CD4-positive, alpha-beta T cell treated with Interleukin-6 at 100 ng/mL for 8 hours (primary cell): Measurements from ENCODE around the gene TAS2R14.
A peak's percentile ranks its signal among the peaks of the same experiment; 100 is the strongest.

ENCODE experiments used
- DNase-seq: peaks from one replicate; pipeline ENCODE4 v3.0.0-alpha.2; 2020; ENCODE audit warnings: mixed read lengths, low spot score

Gene TAS2R14

DNA sequence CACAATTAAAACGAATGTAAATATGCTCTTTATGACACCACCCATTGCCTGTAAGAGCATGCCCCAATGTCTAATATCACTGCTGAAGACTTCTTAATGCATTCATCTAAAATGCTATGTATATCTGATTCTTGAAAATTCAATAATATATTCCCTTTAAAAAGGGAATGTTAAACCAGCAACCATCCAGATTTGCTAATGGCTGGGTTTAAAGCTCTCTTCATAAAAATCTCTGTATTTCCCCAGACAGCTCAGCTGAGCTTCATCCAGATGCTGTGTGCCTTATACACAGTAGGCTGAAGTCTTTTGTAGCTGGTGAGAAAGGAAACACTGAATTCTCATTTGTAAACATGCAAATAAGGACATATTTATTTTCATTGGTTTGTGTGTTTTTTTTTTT lies at the start of gene TAS2R14:
Gene TAS2R14 (minus strand): TSS at position 101 of the 400 bp plus-strand sequence. CDS start 56 bp downstream, at position 45.
- DNase-seq: no peak

DNA sequence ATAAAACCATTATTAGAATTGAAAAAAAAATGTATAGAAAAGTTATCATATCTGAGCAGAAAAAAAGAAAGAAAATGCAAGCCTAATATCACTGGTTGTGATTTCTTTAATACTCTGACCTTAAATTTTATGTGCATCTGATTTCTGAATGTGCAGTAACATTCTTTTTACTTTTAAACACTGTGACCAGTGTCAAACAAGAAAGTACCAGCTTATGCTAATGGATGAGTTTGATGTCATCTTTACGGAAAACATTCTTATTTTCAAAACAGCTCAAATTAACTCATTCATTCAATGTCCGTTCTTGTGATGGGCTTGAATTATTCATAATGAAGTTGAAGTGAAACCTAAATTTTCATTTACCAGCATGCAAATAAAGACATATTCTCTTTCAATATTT lies 47.7 kb upstream of the TAS2R14 start, which contains the start of gene TAS2R50:
Gene TAS2R50 (minus strand): TSS at position 101 of the 400 bp plus-strand sequence. CDS start 52 bp downstream, at position 49.
- DNase-seq: no peak

DNA sequence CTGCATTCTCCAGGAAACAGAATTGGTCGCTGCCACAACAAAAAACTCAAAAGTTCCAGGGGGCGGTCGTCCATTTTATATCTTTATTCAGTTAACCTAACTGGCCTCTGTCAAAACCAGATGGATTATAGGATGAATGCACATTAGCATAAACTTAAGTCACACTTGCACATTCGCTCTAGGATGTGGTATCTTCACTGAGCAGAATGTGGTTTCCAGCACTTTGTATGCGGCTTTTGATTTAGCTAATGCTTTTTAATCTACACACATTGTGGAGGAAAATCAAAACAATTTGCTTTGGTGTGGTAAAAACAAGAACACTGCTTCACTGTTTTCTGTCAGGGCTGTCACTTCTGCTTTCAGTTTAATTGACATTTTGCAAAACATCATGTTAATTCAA lies 43.2 kb upstream of the TAS2R14 start:
- DNase-seq: peak; percentile 60

GRCh38 chr12:10974965-10975364 lies 35.9 kb upstream of the TAS2R14 start:
- DNase-seq: no peak

DNA sequence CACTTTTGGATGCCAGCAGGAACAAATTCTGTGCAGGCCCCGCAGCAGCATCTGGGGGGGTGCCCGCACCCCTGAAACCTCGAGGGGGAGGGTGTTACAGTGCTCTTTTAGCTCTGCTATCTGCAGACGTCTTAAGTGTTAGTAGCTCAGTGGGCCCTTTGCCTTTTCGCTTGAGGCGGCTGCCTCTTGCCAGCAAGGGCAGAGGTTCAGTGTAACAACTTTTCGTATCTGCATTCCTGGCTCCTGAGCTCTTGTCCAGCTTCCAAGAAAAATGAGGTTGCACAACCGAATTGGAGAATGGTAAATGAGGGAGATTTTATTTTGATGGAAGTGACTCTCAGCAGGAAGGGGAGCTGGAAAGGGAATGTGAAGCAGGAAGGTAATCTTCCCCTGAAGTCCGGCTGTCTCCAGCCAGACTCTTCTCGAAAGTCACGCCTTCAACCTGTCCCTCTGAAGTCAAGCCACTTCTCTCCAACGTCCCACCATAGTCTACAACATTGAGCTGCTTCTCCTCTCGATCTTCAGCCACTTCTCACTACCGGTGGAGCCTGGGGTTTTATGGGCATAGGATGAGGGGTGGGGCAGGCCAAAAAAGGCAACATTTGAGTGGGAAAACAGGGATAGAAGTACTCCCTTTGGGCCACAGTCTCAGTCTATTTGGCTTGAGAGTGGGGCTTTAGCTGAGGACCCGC lies 29.8 kb upstream of the TAS2R14 start:
- DNase-seq: no peak

GRCh38 chr12:10967409-10967808 lies 28.3 kb upstream of the TAS2R14 start:
- no peak for DNase-seq

GRCh38 chr12:10966314-10966713 lies 27.3 kb upstream of the TAS2R14 start:
- no peak for DNase-seq

- DNase-seq: no peak
Measured at GRCh38 chr12:10965476-10965875, 26.4 kb upstream of the TAS2R14 start.

GRCh38 chr12:10960211-10960610 lies 21.1 kb upstream of the TAS2R14 start:
- DNase-seq: no peak

- no peak for DNase-seq
Measured at GRCh38 chr12:10959804-10960203, 20.7 kb upstream of the TAS2R14 start.

DNA sequence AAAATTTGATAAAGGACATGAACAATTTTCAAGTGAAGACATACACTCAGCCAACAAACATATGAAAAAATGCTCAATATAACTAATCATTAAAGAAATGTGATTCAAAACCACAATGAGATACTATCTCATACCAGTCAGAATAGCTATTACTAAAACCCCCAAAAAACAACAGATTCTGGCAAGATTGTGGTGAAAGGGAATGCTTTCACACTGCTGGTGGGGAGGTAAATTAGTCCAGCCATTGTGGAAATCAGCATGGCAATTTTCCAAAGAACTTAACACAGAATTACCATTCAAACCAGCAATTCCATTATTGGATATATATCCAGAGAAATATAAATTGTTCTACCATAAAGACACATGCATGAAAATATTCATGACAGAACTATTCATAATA lies 18.7 kb upstream of the TAS2R14 start:
- no peak for DNase-seq

DNA sequence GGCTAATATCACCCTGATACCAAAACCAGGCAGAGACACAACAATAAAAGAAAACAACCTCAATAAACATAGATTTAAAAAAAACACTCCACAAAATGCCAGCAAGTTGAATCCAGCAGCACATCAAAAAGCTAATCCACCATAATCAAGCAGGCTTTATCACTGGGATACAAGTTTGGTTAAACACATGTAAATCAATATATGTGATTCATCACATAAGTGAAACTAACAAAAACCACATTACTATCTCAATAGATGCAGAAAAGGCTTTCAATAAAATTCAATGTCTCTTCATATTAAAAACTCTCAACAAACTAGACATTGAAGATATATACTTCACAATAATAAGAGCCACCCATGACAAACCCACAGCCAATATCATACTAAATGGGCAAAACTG lies 17.0 kb upstream of the TAS2R14 start:
- no peak for DNase-seq

DNA sequence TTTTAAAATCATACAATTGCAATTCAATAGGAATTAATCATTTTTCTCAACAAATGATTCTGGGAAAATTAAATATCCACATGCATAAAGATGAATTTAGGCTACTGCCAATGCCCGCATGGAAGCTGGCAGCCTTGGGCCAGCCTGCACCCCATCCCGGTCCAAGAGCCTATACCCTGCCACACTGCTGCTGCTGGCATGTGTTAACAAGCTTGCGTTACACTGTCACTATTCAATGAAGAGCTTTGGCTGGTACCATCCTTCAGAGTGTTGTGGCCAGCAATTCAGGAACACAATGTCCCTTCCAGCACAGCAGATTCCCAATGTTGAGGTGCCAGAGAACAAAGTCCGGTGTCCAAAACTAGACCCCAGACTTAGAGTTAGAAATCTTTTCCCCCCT lies 13.6 kb upstream of the TAS2R14 start:
- DNase-seq: no peak

GRCh38 chr12:10943167-10943566 lies 4.1 kb upstream of the TAS2R14 start:
- DNase-seq: no peak

DNA sequence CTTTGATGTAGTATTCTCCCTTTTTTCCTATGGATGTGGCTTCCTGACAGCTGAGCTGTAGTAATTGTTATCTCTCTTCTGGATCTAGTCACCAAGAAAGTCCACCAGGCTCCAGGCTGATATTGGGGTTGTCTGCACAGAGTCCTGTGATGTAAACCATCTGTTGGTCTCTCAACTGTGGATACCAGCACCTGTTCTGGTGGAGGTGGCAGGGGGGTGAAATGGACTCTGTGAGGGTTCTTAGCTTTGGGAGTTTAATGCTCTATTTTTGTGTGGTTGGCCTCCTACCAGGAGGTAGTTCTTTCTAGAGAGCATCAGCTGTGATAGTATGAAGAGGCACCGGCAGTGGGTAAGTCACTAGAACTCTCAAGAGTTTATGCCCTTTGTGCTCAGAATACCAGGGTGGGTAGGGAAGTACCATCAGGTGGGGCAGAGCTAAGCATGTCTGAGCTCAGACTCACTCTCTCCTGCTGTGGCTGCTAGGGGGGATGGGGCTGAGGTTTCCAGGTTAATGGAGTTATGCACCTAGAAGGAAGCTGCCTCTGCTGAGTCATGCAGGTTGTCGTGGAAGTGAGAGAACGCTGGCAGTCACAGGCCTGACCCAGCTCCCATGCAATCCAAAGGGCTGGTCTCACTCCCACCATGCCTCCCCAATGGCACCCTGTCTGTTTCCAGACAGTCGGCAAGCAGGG lies 3.0 kb upstream of the TAS2R14 start:
- no peak for DNase-seq

GRCh38 chr12:10941369-10941768 lies 2.3 kb upstream of the TAS2R14 start:
- no peak for DNase-seq

GRCh38 chr12:10940389-10940788 lies 1.3 kb upstream of the TAS2R14 start:
- no peak for DNase-seq

GRCh38 chr12:10936506-10936905 lies 2.6 kb downstream of the TAS2R14 start:
- DNase-seq: no peak

GRCh38 chr12:10928746-10929286 lies 10.2 kb downstream of the TAS2R14 start, which contains the start of gene PRH2:
Gene PRH2, plus strand, starts transcription at chr12:10929236. Its CDS starts 38 bp downstream, at chr12:10929274.
- DNase-seq: no peak

DNA sequence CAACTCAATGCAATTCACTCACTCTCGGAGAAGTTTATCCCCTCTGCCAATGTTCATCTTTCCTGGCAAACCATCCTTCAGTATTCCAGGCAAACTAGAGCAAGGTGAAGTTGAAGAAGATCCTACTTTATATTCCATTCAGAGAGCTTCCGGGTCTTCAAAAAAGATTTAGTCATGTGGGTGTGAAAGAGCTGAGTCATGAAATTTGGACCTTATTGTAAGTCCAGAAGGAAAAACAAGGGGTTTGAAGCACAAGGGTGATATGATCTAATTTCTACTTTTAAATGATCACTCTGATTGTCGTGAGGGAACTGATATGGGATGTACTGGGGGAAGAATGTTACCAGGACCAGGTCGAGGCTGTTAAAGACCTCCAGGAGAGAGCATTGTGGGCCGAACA lies 12.8 kb downstream of the TAS2R14 start:
- no peak for DNase-seq

DNA sequence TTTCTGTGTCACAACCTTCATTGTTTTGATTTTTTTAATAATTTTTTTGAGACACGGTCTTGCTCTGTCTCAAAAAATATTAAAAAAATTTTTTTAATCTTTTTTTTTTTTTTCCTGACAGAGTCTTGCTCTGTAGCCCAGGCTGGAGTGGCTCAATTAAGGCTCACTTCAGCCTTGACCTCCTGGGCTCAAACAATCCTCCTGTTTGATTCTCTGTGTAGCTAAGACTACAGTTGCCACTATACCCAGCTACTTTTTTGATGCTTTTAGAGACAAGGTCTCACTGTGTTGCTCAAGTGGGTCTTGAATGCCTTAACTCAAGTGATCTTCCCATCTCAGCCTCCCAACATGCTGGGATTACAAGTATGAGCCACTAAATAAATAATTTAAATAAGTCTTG lies 19.3 kb downstream of the TAS2R14 start:
- no peak for DNase-seq

DNA sequence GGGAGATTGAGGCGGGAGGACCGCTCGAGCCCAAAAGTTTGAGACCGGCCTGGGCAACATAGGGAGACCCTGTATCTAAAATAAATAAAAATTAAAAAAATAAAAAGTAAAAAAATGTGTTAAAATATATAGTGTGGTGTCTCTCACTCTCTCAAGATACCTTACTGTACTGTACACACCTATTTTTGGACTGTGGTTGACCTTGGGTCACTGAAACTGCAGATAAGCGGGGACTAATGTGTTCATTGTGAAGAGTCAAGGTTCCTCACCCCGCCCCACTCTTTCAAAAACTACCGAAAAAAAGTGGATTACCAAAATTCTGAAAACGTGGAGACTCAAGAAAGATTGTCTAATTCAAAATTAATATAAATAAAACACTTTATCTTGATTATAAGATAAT lies 28.7 kb downstream of the TAS2R14 start:
- DNase-seq: no peak

DNA sequence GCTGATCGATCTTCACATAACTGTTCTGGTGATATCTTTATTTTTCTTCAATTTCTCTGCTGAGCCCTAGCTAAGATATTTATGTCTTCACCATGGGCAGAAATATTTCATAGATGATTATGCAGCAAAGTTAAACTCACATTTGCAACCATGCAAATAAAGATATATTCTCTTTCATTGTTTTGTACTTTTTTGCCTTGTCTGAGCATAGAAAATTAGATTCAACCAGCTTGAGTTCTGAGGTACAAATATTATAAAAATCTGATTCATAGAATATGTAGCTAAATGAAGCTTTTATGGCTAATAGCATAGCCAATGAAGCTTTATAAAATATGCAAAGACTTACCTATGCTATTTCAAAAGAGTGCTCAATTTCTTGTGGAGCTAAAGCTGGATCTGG lies 29.6 kb downstream of the TAS2R14 start, which contains the start of gene TAS2R13:
Gene TAS2R13 (minus strand): TSS at position 101 of the 400 bp plus-strand sequence. CDS start 264 bp downstream, outside the sequence.
- no peak for DNase-seq
